ENCODE results near the gene HM13. TPM values are rescaled to one million over a fixed set of nuclear protein-coding genes. Genes with fewer than 3 reads are reported as not detected.

HM13 gene
- total and polyA plus RNA-seq, 9 of the 15 experiments (the other 6 are each of a cell fraction or from before 2014, with no cell fraction given): 7.7 to 136 (median 74.5) TPM

DNA sequence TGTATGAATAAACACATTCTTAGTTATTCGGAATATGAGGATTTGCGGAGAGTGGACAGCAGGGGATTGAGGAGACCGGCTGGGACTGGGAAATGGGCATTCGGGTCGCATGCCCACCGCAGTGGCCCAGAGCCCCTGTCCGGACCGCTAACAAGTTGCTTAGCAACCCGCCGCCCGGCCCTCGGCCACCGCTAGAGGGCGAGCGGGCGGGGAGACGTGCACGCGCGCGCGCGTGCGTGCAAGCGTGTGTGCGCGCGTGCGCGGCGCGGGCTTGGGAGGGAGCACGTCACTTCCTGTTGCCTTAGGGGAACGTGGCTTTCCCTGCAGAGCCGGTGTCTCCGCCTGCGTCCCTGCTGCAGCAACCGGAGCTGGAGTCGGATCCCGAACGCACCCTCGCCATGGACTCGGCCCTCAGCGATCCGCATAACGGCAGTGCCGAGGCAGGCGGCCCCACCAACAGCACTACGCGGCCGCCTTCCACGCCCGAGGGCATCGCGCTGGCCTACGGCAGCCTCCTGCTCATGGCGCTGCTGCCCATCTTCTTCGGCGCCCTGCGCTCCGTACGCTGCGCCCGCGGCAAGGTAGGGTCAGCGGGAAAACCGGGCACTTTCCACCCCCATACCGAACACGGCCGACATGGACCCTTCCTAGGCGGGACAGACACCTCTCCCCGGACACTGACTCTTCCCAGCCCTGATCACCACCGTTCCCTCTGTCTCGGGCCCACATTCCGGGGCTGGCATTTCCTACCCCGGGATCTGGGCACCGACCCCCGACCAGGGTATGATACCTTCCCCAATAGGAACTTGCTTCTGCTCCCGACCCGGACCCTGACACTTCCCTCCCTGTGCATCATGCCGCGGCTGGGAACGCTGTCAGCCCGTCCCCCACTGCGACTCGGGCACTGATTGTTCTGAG lies at the start of gene HM13 (continued):
- TF ChIP-seq ZNF436 (CRISPR knock-in tag; IDR thresholded peaks at IDR 0.05) (no peak), ZNF398 (CRISPR knock-in tag; IDR thresholded peaks at IDR 0.05) (no peak), HLTF (IDR thresholded peaks at IDR 0.05) (no peak), MBD1 (CRISPR knock-in tag; IDR thresholded peaks at IDR 0.05) (no peak)
- TF ChIP-seq, protein P1, sequence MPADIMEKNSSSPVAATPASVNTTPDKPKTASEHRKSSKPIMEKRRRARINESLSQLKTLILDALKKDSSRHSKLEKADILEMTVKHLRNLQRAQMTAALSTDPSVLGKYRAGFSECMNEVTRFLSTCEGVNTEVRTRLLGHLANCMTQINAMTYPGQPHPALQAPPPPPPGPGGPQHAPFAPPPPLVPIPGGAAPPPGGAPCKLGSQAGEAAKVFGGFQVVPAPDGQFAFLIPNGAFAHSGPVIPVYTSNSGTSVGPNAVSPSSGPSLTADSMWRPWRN (IDR thresholded peaks at IDR 0.05; ENCODE audit: low read depth): no peak
- TF ChIP-seq, protein P2, sequence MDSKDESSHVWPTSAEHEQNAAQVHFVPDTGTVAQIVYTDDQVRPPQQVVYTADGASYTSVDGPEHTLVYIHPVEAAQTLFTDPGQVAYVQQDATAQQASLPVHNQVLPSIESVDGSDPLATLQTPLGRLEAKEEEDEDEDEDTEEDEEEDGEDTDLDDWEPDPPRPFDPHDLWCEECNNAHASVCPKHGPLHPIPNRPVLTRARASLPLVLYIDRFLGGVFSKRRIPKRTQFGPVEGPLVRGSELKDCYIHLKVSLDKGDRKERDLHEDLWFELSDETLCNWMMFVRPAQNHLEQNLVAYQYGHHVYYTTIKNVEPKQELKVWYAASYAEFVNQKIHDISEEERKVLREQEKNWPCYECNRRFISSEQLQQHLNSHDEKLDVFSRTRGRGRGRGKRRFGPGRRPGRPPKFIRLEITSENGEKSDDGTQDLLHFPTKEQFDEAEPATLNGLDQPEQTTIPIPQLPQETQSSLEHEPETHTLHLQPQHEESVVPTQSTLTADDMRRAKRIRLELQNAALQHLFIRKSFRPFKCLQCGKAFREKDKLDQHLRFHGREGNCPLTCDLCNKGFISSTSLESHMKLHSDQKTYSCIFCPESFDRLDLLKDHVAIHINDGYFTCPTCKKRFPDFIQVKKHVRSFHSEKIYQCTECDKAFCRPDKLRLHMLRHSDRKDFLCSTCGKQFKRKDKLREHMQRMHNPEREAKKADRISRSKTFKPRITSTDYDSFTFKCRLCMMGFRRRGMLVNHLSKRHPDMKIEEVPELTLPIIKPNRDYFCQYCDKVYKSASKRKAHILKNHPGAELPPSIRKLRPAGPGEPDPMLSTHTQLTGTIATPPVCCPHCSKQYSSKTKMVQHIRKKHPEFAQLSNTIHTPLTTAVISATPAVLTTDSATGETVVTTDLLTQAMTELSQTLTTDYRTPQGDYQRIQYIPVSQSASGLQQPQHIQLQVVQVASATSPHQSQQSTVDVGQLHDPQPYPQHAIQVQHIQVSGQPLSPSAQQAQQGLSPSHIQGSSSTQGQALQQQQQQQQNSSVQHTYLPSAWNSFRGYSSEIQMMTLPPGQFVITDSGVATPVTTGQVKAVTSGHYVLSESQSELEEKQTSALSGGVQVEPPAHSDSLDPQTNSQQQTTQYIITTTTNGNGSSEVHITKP (IDR thresholded peaks at IDR 0.05; ENCODE audit: partially characterized antibody): no peak
